HUES64 (cell line): ENCODE measurements around the gene DNAH8.
"Not testable (repeated sequence)": the region's sequence is repeated elsewhere in the genome, so short reads cannot be mapped to it uniquely, and the experiment has no call there.

Experiments
- H3K27ac ChIP-seq: 2 replicates; pipeline ENCODE4 v1.7.0; 2013; ENCODE audit warnings: low read depth, low read length, inconsistent platforms
- H3K27me3 ChIP-seq: 2 replicates; pipeline ENCODE4 v1.6.1; 2013; ENCODE audit warnings: mild to moderate bottlenecking, low read length; ENCODE audit not compliant: insufficient read depth
- H3K36me3 ChIP-seq: 2 replicates; pipeline ENCODE4 v1.6.1; 2013; ENCODE audit warnings: mild to moderate bottlenecking, low read length; ENCODE audit not compliant: insufficient read depth
- H3K4me1 ChIP-seq: 2 replicates; pipeline ENCODE4 v1.6.1; 2013; ENCODE audit warnings: mild to moderate bottlenecking, low read length, moderate library complexity; ENCODE audit not compliant: insufficient read depth
- H3K4me3 ChIP-seq: 2 replicates; pipeline ENCODE4 v1.5.1; 2013; ENCODE audit warnings: mild to moderate bottlenecking, low read length, moderate library complexity
- H3K9ac ChIP-seq: 2 replicates; pipeline ENCODE4 v1.6.1; 2013; ENCODE audit warnings: mild to moderate bottlenecking, low read depth, low read length
- H3K9me3 ChIP-seq: 2 replicates; pipeline ENCODE4 v1.6.1; 2013; ENCODE audit warnings: low read depth, low read length; ENCODE audit not compliant: insufficient read depth
- WGBS: fragments of 150-250, 120-280 bp; methylation state at CpG from one replicate; pipeline ENCODE4 v1.1.7; 2013; ENCODE audit warnings: missing lambda C conversion rate; 5-methylcytosine and 5-hydroxymethylcytosine counted together

The DNAH8 gene

GRCh38 chr6:38684904-38685303 lies 30.2 kb upstream of the DNAH8 start:
- WGBS, result 92% methylated on average over 3 of the region's 3 CpGs
- no peaks in the 10 kb centered on the region for H3K27me3 ChIP-seq
- no peak overlapping the region for H3K27ac ChIP-seq
- no peaks in the 10 kb centered on the region; the same call in 1 of the 2 replicates for H3K4me1 ChIP-seq
- H3K9ac ChIP-seq, result no peak overlapping the region
- H3K9me3 ChIP-seq, result no peaks in the 10 kb centered on the region
- H3K36me3 ChIP-seq, result peaks cover 68% of the 10 kb centered on the region
- H3K4me3 ChIP-seq, result no peak overlapping the region

GRCh38 chr6:38686270-38687042 lies 28.7 kb upstream of the DNAH8 start:
- Histone ChIP-seq H3K9ac (no peak overlapping the region), H3K4me1 (no peaks in the 10 kb centered on the region; the same call in 1 of the 2 replicates), H3K27me3 (no peaks in the 10 kb centered on the region), H3K36me3 (peaks cover 56% of the 10 kb centered on the region), H3K4me3 (no peak overlapping the region), H3K27ac (no peak overlapping the region), H3K9me3 (no peaks in the 10 kb centered on the region)
- 93% methylated on average over 4 of the region's 4 CpGs for WGBS

GRCh38 chr6:38687043-38687353 lies 28.1 kb upstream of the DNAH8 start:
- Histone ChIP-seq H3K4me3 (no peak overlapping the region), H3K36me3 (peaks cover 51% of the 10 kb centered on the region), H3K9ac (no peak overlapping the region), H3K27me3 (no peaks in the 10 kb centered on the region), H3K4me1 (no peaks in the 10 kb centered on the region; the same call in 1 of the 2 replicates), H3K27ac (no peak overlapping the region), H3K9me3 (no peaks in the 10 kb centered on the region)
- 89% methylated on average over 2 of the region's 2 CpGs for WGBS

- H3K36me3 ChIP-seq, result peaks cover 45% of the 10 kb centered on the region
- H3K4me3 ChIP-seq, result no peak overlapping the region
- no peak overlapping the region for H3K9ac ChIP-seq
- H3K27ac ChIP-seq, result no peak overlapping the region
- no peaks in the 10 kb centered on the region for H3K27me3 ChIP-seq
- H3K4me1 ChIP-seq, result no peaks in the 10 kb centered on the region; the same call in 1 of the 2 replicates
- H3K9me3 ChIP-seq, result no peaks in the 10 kb centered on the region
- 71% methylated on average over 1 of the region's 1 CpG for WGBS
These were observed 27.6 kb upstream of the DNAH8 start for GRCh38 chr6:38687549-38687948.

GRCh38 chr6:38688579-38689087 lies 26.5 kb upstream of the DNAH8 start:
- H3K36me3 ChIP-seq, result peaks cover 36% of the 10 kb centered on the region
- no peaks in the 10 kb centered on the region for H3K9me3 ChIP-seq
- H3K27me3 ChIP-seq, result no peaks in the 10 kb centered on the region
- H3K4me3 ChIP-seq, result no peak overlapping the region
- H3K27ac ChIP-seq, result no peak overlapping the region
- H3K4me1 ChIP-seq, result no peaks in the 10 kb centered on the region; the same call in 1 of the 2 replicates
- H3K9ac ChIP-seq, result no peak overlapping the region
- 91% methylated on average over 6 of the region's 6 CpGs for WGBS

GRCh38 chr6:38695227-38695900 lies 19.7 kb upstream of the DNAH8 start:
- H3K4me1 ChIP-seq, result no peaks in the 10 kb centered on the region
- no peak overlapping the region for H3K27ac ChIP-seq
- WGBS, result no CpG with 5 or more reads among the region's 2 CpGs
- no peak overlapping the region for H3K4me3 ChIP-seq
- H3K9me3 ChIP-seq, result peaks cover 3% of the 10 kb centered on the region; the same call in 1 of the 2 replicates
- H3K27me3 ChIP-seq, result no peaks in the 10 kb centered on the region
- peaks cover 12% of the 10 kb centered on the region; the same call in 1 of the 2 replicates for H3K36me3 ChIP-seq
- H3K9ac ChIP-seq, result no peak overlapping the region

- no peaks in the 10 kb centered on the region for H3K4me1 ChIP-seq
- H3K9ac ChIP-seq, result no peak overlapping the region
- no peak overlapping the region for H3K4me3 ChIP-seq
- peaks cover 4% of the 10 kb centered on the region; the same call in 1 of the 2 replicates for H3K9me3 ChIP-seq
- no peaks in the 10 kb centered on the region for H3K27me3 ChIP-seq
- peaks cover 14% of the 10 kb centered on the region; the same call in 1 of the 2 replicates for H3K36me3 ChIP-seq
- 100% methylated on average over 1 of the region's 1 CpG for WGBS
- no peak overlapping the region for H3K27ac ChIP-seq
These were observed 19.2 kb upstream of the DNAH8 start for GRCh38 chr6:38695933-38696332.

GRCh38 chr6:38696345-38696744 lies 18.8 kb upstream of the DNAH8 start:
- H3K4me3 ChIP-seq, result no peak overlapping the region
- peaks cover 5% of the 10 kb centered on the region; the same call in 1 of the 2 replicates for H3K9me3 ChIP-seq
- H3K4me1 ChIP-seq, result no peaks in the 10 kb centered on the region
- H3K27me3 ChIP-seq, result no peaks in the 10 kb centered on the region
- H3K36me3 ChIP-seq, result peaks cover 17% of the 10 kb centered on the region; the same call in 1 of the 2 replicates
- no peak overlapping the region for H3K27ac ChIP-seq
- H3K9ac ChIP-seq, result no peak overlapping the region

- Histone ChIP-seq H3K4me1 (no peaks in the 10 kb centered on the region), H3K27me3 (no peaks in the 10 kb centered on the region), H3K27ac (no peak overlapping the region), H3K9me3 (peaks cover 8% of the 10 kb centered on the region; the same call in 1 of the 2 replicates), H3K4me3 (no peak overlapping the region), H3K36me3 (peaks cover 21% of the 10 kb centered on the region; the same call in 1 of the 2 replicates), H3K9ac (no peak overlapping the region)
- WGBS, result 95% methylated on average over 3 of the region's 3 CpGs
These were observed 17.3 kb upstream of the DNAH8 start for GRCh38 chr6:38697846-38698245.

GRCh38 chr6:38699702-38700101 lies 15.4 kb upstream of the DNAH8 start:
- not testable (repeated sequence) for H3K4me1 ChIP-seq, H3K27ac ChIP-seq, H3K27me3 ChIP-seq, H3K9ac ChIP-seq, H3K9me3 ChIP-seq, H3K4me3 ChIP-seq
- WGBS, result 100% methylated on average over 3 of the region's 3 CpGs
- peaks cover 21% of the 10 kb centered on the region; the same call in 1 of the 2 replicates for H3K36me3 ChIP-seq

- Histone ChIP-seq H3K4me1 (0 out of 2 replicates have a peak, but pooled peaks cover 2% of the 10 kb centered on the region), H3K9ac (no peak overlapping the region), H3K27ac (no peak overlapping the region), H3K4me3 (peak overlapping the region; percentile 78), H3K27me3 (no peaks in the 10 kb centered on the region; the same call in 1 of the 2 replicates), H3K36me3 (peaks cover 17% of the 10 kb centered on the region; the same call in 1 of the 2 replicates), H3K9me3 (peaks cover 8% of the 10 kb centered on the region; the same call in 1 of the 2 replicates)
- 100% methylated on average over 2 of the region's 3 CpGs for WGBS
These were observed 13.6 kb upstream of the DNAH8 start for GRCh38 chr6:38701551-38701950.
